ENCODE measurements around the gene RPN2. TPM values are rescaled to one million over a fixed set of nuclear protein-coding genes. Genes with fewer than 3 reads are reported as not detected.

RPN2 gene
- total and polyA plus RNA-seq, 10 of the 15 experiments (the other 5 are each of a cell fraction or from before 2014, with no cell fraction given): 148 to 365 (median 228) TPM

DNA sequence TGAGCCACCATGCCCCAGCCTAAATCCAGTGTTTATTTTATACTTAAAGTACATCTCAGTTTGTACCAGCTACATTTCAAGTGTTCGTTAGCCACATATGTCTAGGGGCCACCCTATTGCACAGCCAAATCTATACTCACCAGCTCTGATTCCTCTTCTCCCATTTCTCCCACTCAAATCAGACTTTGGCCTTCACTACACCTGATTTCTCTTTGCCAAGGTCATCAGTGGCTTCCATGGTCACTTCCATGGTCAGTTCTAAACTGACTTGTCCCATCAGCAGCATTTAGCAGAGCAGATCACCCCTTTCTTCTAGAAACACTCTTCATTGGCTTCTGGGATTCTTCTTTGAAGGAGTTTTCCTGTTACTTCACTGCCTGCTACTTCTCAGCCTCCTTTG lies 68.4 kb downstream of the RPN2 start:
- TF ChIP-seq POLR2A (IDR thresholded peaks at IDR 0.05; ENCODE audit: low read depth, low read length) (no peak), EP300 (IDR thresholded peaks at IDR 0.05; ENCODE audit: borderline replicate concordance in 1 of 2, control insufficient read depth in 1 of 2, low read depth in 2 of 2, low read length in 2 of 2) (no peak), EED (IDR thresholded peaks at IDR 0.05; ENCODE audit: low read depth) (no peak), NR2C1 (IDR thresholded peaks at IDR 0.05) (no peak), CBFB (IDR thresholded peaks at IDR 0.05; ENCODE audit: low read depth) (no peak), POLR2AphosphoS5 (IDR thresholded peaks at IDR 0.05; ENCODE audit: low read length) (no peak), SUPT20H (IDR thresholded peaks at IDR 0.05; ENCODE audit: borderline replicate concordance, control insufficient read depth, low read depth, low read length) (no peak), SIN3A (IDR thresholded peaks at IDR 0.05; ENCODE audit: low read depth, low read length) (no peak), WRNIP1 (IDR thresholded peaks at IDR 0.05; ENCODE audit: borderline replicate concordance, low read depth, low read length) (no peak), TAF1 (IDR thresholded peaks at IDR 0.05; ENCODE audit: borderline replicate concordance, low read depth, low read length) (no peak), CHD4 (IDR thresholded peaks at IDR 0.05) (no peak), IKZF1 (conservative IDR thresholded peaks at IDR 0.05) (no peak)
- TF ChIP-seq, protein P1, sequence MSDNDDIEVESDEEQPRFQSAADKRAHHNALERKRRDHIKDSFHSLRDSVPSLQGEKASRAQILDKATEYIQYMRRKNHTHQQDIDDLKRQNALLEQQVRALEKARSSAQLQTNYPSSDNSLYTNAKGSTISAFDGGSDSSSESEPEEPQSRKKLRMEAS (IDR thresholded peaks at IDR 0.05; ENCODE audit: low read depth, low read length): no peak
- TF ChIP-seq, protein P2, sequence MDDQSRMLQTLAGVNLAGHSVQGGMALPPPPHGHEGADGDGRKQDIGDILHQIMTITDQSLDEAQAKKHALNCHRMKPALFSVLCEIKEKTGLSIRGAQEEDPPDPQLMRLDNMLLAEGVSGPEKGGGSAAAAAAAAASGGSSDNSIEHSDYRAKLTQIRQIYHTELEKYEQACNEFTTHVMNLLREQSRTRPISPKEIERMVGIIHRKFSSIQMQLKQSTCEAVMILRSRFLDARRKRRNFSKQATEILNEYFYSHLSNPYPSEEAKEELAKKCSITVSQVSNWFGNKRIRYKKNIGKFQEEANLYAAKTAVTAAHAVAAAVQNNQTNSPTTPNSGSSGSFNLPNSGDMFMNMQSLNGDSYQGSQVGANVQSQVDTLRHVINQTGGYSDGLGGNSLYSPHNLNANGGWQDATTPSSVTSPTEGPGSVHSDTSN (IDR thresholded peaks at IDR 0.05; ENCODE audit: insufficient replicate concordance, low read depth, low read length): no peak
- TF ChIP-seq, protein P3, sequence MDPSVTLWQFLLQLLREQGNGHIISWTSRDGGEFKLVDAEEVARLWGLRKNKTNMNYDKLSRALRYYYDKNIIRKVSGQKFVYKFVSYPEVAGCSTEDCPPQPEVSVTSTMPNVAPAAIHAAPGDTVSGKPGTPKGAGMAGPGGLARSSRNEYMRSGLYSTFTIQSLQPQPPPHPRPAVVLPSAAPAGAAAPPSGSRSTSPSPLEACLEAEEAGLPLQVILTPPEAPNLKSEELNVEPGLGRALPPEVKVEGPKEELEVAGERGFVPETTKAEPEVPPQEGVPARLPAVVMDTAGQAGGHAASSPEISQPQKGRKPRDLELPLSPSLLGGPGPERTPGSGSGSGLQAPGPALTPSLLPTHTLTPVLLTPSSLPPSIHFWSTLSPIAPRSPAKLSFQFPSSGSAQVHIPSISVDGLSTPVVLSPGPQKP (IDR thresholded peaks at IDR 0.05; ENCODE audit: low read depth, low read length): no peak
- BruUV-seq (replicated peaks): no TSS peak
- ATAC-seq (no peak), DNase-seq (ENCODE audit: low read depth, low spot score) (no peak), FAIRE-seq (no peak)
- Histone ChIP-seq H2AFZ (ENCODE audit: control insufficient read depth, low read depth, low read length) (no peak overlapping the region), H3K27me3 (replicated peaks in 1 of 2; ENCODE audit: control insufficient read depth in 2 of 2, insufficient read depth in 2 of 2, low read length in 1 of 2) (no peaks in the 10 kb centered on the region), H3K4me3 (no peak overlapping the region), H3K27ac (ENCODE audit: control insufficient read depth, insufficient read depth) (no peak overlapping the region), H3K9me3 (replicated peaks; ENCODE audit: control insufficient read depth, insufficient read depth, low read length) (no peaks in the 10 kb centered on the region), H3K9ac (ENCODE audit: control insufficient read depth, insufficient read depth, low read length) (no peak overlapping the region), H3K4me2 (ENCODE audit: control insufficient read depth, insufficient read depth) (no peak overlapping the region), H3K36me3 (ENCODE audit: control insufficient read depth in 2 of 2, insufficient read depth in 2 of 2, low read length in 1 of 2) (peaks cover under 1 to 2% of the 10 kb centered on the region in 2 experiments; a peak in 3 of 4 replicates), H3K4me1 (ENCODE audit: control insufficient read depth, insufficient read depth, low read length) (no peaks in the 10 kb centered on the region), H3K79me2 (ENCODE audit: control insufficient read depth, insufficient read depth, low read length) (no peaks in the 10 kb centered on the region), H4K20me1 (ENCODE audit: control insufficient read depth, insufficient read depth) (no peaks in the 10 kb centered on the region)
- in situ Hi-C loops (cut with MboI) (no loop called here), intact Hi-C loops (cut with micrococcal nuclease; ENCODE audit: unreplicated experiment) (no loop called here)
- POLR2A ChIA-PET: no interaction called here
- CTCF ChIA-PET: no interaction called here
- 44% methylated on average over 1 of the region's 1 CpG for WGBS (ENCODE audit: insufficient coverage, insufficient replicate concordance, low lambda C conversion rate, missing lambda C conversion rate)
- RAD21 ChIA-PET (ENCODE audit: unreplicated experiment): no interaction called here
- SMC1A ChIA-PET (ENCODE audit: uncharacterized antibody, unreplicated experiment): no interaction called here
